KG1 (cell line): ENCODE measurements around the gene RASAL1.
"Not testable (repeated sequence)": the region's sequence is repeated elsewhere in the genome, so short reads cannot be mapped to it uniquely, and the experiment has no call there.

Experiments used
- DNase-seq: peaks from one replicate; lab custom pipeline; 2025; lab: John Stamatoyannopoulos, UW

The RASAL1 gene

GRCh38 chr12:113138826-113139225, 3.3 kb upstream of the RASAL1 start:
- DNase-seq = no peak

- DNase-seq = no peak
Observed at GRCh38 chr12:113137861-113138783, 2.6 kb upstream of the RASAL1 start.

GRCh38 chr12:113136990-113137511, 1.5 kb upstream of the RASAL1 start:
- DNase-seq = no peak

GRCh38 chr12:113136128-113136989, 798 bp upstream of the RASAL1 start:
- DNase-seq = no peak

- no peak for DNase-seq
Observed at GRCh38 chr12:113134521-113134951, 1.0 kb downstream of the RASAL1 start.

- no peak for DNase-seq
Observed at GRCh38 chr12:113134071-113134470, 1.5 kb downstream of the RASAL1 start.

- DNase-seq = no peak
Observed at GRCh38 chr12:113133666-113134065, 1.9 kb downstream of the RASAL1 start.

- no peak for DNase-seq
Observed at GRCh38 chr12:113133036-113133435, 2.5 kb downstream of the RASAL1 start.

GRCh38 chr12:113131556-113131955, 4.0 kb downstream of the RASAL1 start:
- no peak for DNase-seq

GRCh38 chr12:113130457-113131135, 5.0 kb downstream of the RASAL1 start:
- no peak for DNase-seq

GRCh38 chr12:113129664-113130456, 5.7 kb downstream of the RASAL1 start:
- DNase-seq = no peak

GRCh38 chr12:113128802-113129663, 6.5 kb downstream of the RASAL1 start:
- no peak for DNase-seq

GRCh38 chr12:113127791-113128199, 7.8 kb downstream of the RASAL1 start:
- DNase-seq = no peak

GRCh38 chr12:113120670-113121370, 14.7 kb downstream of the RASAL1 start:
- DNase-seq = no peak

- no peak for DNase-seq
Observed at GRCh38 chr12:113119980-113120669, 15.4 kb downstream of the RASAL1 start.

GRCh38 chr12:113118142-113118541, 17.4 kb downstream of the RASAL1 start:
- no peak for DNase-seq

GRCh38 chr12:113117684-113118083, 17.9 kb downstream of the RASAL1 start:
- DNase-seq = not testable (repeated sequence)

- no peak for DNase-seq
Observed at GRCh38 chr12:113116875-113117274, 18.7 kb downstream of the RASAL1 start.
